Ovary (tissue), 9 donors: ENCODE results near the gene KIAA1217. TPM values are rescaled to one million over a fixed set of nuclear protein-coding genes. Genes with fewer than 3 reads are reported as not detected.

Source experiments
- DNase-seq, 5 donors: peaks; one replicate each; pipeline ENCODE4 v3.0.0-alpha.2; 2019 to 2020
- H3K27ac ChIP-seq, 2 donors: fragments of 200-600 bp; one replicate each; pipeline versions ENCODE4 v1.5.1 to v1.8.0; 2019 to 2022
- H3K27me3 ChIP-seq: fragments of 200-600 bp; one replicate; pipeline ENCODE4 v1.8.0; 2022
- H3K36me3 ChIP-seq: fragments of 200-600 bp; sonication (generic); one replicate; pipeline ENCODE4 v1.5.1; 2019
- H3K4me1 ChIP-seq: one replicate; pipeline ENCODE4 v1.8.1; 2013; ENCODE audit warnings: mild to moderate bottlenecking, moderate library complexity; ENCODE audit not compliant: insufficient read depth
- H3K4me3 ChIP-seq: fragments of 200-600 bp; sonication (generic); one replicate; pipeline ENCODE4 v1.5.1; 2017
- H3K9me3 ChIP-seq, 2 donors: fragments of 200-600 bp in 1 of 2; sonication (generic) in 1 of 2; one replicate each; pipeline versions ENCODE4 v1.5.1 to v1.8.1; 2013 to 2019; ENCODE audit warnings: mild to moderate bottlenecking in 1 of 2, moderate library complexity in 1 of 2
- CTCF ChIP-seq, 3 donors: fragments of 450-650 bp in 2 of 3; fragments of 200-600 bp in 1 of 3; IDR thresholded peaks; one replicate each; pipeline versions ENCODE4 v1.5.1 to v1.8.0; 2016 to 2022; ENCODE audit warnings: antibody characterized with exemption in 3 of 3, mild to moderate bottlenecking in 1 of 3
- EP300 ChIP-seq: sonication (generic); formaldehyde crosslinking; IDR thresholded peaks from one replicate; pipeline ENCODE4 v1.6.1; 2017; ENCODE audit warnings: antibody characterized with exemption
- POLR2A ChIP-seq: fragments of 450-650 bp; IDR thresholded peaks from one replicate; pipeline ENCODE4 v1.6.1; 2017; ENCODE audit warnings: antibody characterized with exemption, mild to moderate bottlenecking, moderate library complexity
- WGBS, 3 donors: extraction: QIAGEN DNeasy Blood & Tissue Kit in 1 of 3; methylation state at CpG; one replicate each; pipeline versions ENCODE4 v1.1.5 to v1.1.7; 2013 to 2017; 5-methylcytosine and 5-hydroxymethylcytosine counted together
- intact Hi-C, 4 donors: fragments of 100-400 bp; cut with DNase I; formaldehyde crosslinking; loops; one replicate each; pipeline versions ENCODE4 v1.11.0 to v1.15.1; 2022 to 2023
- polyA plus RNA-seq, 2 donors: library from polyadenylated mRNA; stranded (reverse); fragments of 200-250 nt in 1 of 2; fragments of 350-450 nt in 1 of 2; fragmentation: Illumina TruSeq in 1 of 2; extraction: RNeasy Lipid Tissue Mini Kit (QIAGEN cat#74804) in 1 of 2; gene quantifications; one replicate each; pipeline ENCODE4 v1.2.3, GENCODE V29; 2013 to 2014
- total RNA-seq, 7 donors: library from RNA; depleted of rRNA in 2 of 7; stranded (reverse); fragments of >200 nt in 2 of 7; fragmentation: NEBNext Ultra II Directional in 3 of 7; extraction: Animal tissue kit (Norgen Biotek cat#: 25700) in 3 of 7; gene quantifications; one replicate each; pipeline versions ENCODE4 v1.1.0 to v1.2.4, GENCODE V29; 2016 to 2023
- donor health status: DM: no; HTN: no; CAD: no; lungs with moderate emphysema.
- donor health status: DM: no; HTN: no; CAD: no.
- donor health status: Bipolar disorder and iron deficiency.
- donor health status: DM: yes; HTN: yes; CAD: no.
- donor health status: DM: no; HTN: no; CAD: no.
- donor health status: DM: yes; HTN: yes; CAD: no.

Gene KIAA1217
- total and polyA plus RNA-seq, 9 donors: 7.2 to 47.1 (median 23.0) TPM

- DNase-seq: no peak
- no peak overlapping the region for H3K27ac ChIP-seq
- H3K4me3 ChIP-seq: no peak overlapping the region
- 60 to 73% (median 72%) methylated on average over 10 of the region's 10 CpGs for WGBS, 3 donors
- H3K36me3 ChIP-seq: no peaks in the 10 kb centered on the region
- no peaks in the 10 kb centered on the region for H3K9me3 ChIP-seq
- intact Hi-C loops: no loop called here
- TF ChIP-seq EP300 (no peak), CTCF (IDR thresholded peaks at IDR 0.05) (no peak), POLR2A (no peak)
- peaks cover 4% of the 10 kb centered on the region for H3K4me1 ChIP-seq
- H3K27me3 ChIP-seq: no peaks in the 10 kb centered on the region
These were observed 30.5 kb downstream of the KIAA1217 start for GRCh38 chr10:24239289-24240040.

- intact Hi-C loops: no loop called here
- 78 to 84% (median 78%) methylated on average over 8 of the region's 8 CpGs for WGBS, 3 donors
These were observed 31.3 kb downstream of the KIAA1217 start for GRCh38 chr10:24240041-24240751.

GRCh38 chr10:24241536-24242040, 32.6 kb downstream of the KIAA1217 start:
- DNase-seq: no peak
- 53 to 60% (median 53%) methylated on average over 5 of the region's 5 CpGs for WGBS, 3 donors
- no peak for TF ChIP-seq EP300
- TF ChIP-seq POLR2A: no peak
- no peak for TF ChIP-seq CTCF (IDR thresholded peaks at IDR 0.05)
- intact Hi-C loops: no loop called here
- H3K27me3 ChIP-seq: no peaks in the 10 kb centered on the region
- H3K36me3 ChIP-seq: no peaks in the 10 kb centered on the region
- H3K4me1 ChIP-seq: peaks cover 4% of the 10 kb centered on the region
- no peaks in the 10 kb centered on the region for H3K9me3 ChIP-seq
- no peak overlapping the region for H3K4me3 ChIP-seq
- no peak overlapping the region for H3K27ac ChIP-seq

More at GRCh38 chr10:24240041-24240751, 31.3 kb downstream of the KIAA1217 start:
- H3K36me3 ChIP-seq: no peaks in the 10 kb centered on the region
- DNase-seq: no peak
- no peaks in the 10 kb centered on the region for H3K9me3 ChIP-seq
- TF ChIP-seq POLR2A (no peak), CTCF (IDR thresholded peaks at IDR 0.05) (no peak), EP300 (no peak)
- H3K27me3 ChIP-seq: no peaks in the 10 kb centered on the region
- H3K4me3 ChIP-seq: no peak overlapping the region
- H3K4me1 ChIP-seq: peaks cover 4% of the 10 kb centered on the region
- H3K27ac ChIP-seq: no peak overlapping the region

GRCh38 chr10:24242562-24242961, 33.6 kb downstream of the KIAA1217 start:
- Histone ChIP-seq H3K4me3 (no peak overlapping the region), H3K27me3 (no peaks in the 10 kb centered on the region), H3K36me3 (no peaks in the 10 kb centered on the region), H3K27ac (no peak overlapping the region), H3K4me1 (peaks cover 4% of the 10 kb centered on the region), H3K9me3 (no peaks in the 10 kb centered on the region)
- 83 to 88% (median 86%) methylated on average over 4 of the region's 4 CpGs for WGBS, 3 donors
- DNase-seq: no peak
- intact Hi-C loops: no loop called here
- no peak for TF ChIP-seq POLR2A
- no peak for TF ChIP-seq EP300
- TF ChIP-seq CTCF (IDR thresholded peaks at IDR 0.05): no peak
